Osteoblast (primary cell): ENCODE data around the gene CFAP77. TPM values are rescaled to one million over a fixed set of nuclear protein-coding genes. Genes with fewer than 3 reads are reported as not detected.

Experiments
- DNase-seq: peaks from one replicate; pipeline ENCODE4 v3.0.0; 2011; ENCODE audit warnings: low spot score, mixed read lengths; ENCODE audit not compliant: insufficient read length; ENCODE audit errors: missing footprints
- H2AFZ ChIP-seq: 2 replicates; pipeline ENCODE4 v1.6.0; 2011; ENCODE audit warnings: mild to moderate bottlenecking, low read length
- H3K27ac ChIP-seq: 2 replicates; pipeline ENCODE4 v1.5.1; 2011; ENCODE audit warnings: mild to moderate bottlenecking, low read depth, low read length, moderate library complexity
- H3K27me3 ChIP-seq: 2 replicates; pipeline ENCODE4 v1.6.0; 2012; ENCODE audit warnings: mild to moderate bottlenecking, control low read depth, inconsistent platforms, low read length, moderate library complexity; ENCODE audit not compliant: insufficient read depth
- H3K36me3 ChIP-seq: 2 replicates; pipeline ENCODE4 v1.5.1; 2011; ENCODE audit warnings: mild to moderate bottlenecking, low read length, control low read depth, moderate library complexity; ENCODE audit not compliant: insufficient read depth
- H3K4me1 ChIP-seq: 2 replicates; pipeline ENCODE4 v1.5.1; 2011; ENCODE audit warnings: mild to moderate bottlenecking, low read length, control low read depth, moderate library complexity; ENCODE audit not compliant: insufficient read depth
- H3K4me2 ChIP-seq: 2 replicates; pipeline ENCODE4 v1.6.0; 2011; ENCODE audit warnings: mild to moderate bottlenecking, low read length; ENCODE audit not compliant: insufficient read depth
- H3K4me3 ChIP-seq: fragments of 200-600 bp; sonication (generic); 3 replicates; pipeline ENCODE4 v1.5.1; 2012; ENCODE audit warnings: mild to moderate bottlenecking, low read length, inconsistent platforms; ENCODE audit not compliant: insufficient read depth
- H3K79me2 ChIP-seq: 2 replicates; pipeline ENCODE4 v1.6.0; 2012; ENCODE audit warnings: mild to moderate bottlenecking, low read length, control low read depth, inconsistent platforms; ENCODE audit not compliant: insufficient read depth
- H3K9me3 ChIP-seq: 2 replicates; pipeline ENCODE4 v1.5.1; 2011; ENCODE audit warnings: low read depth, low read length, control low read depth
- H4K20me1 ChIP-seq: 2 replicates; pipeline ENCODE4 v1.6.0; 2012; ENCODE audit warnings: mild to moderate bottlenecking, low read length, control low read depth; ENCODE audit not compliant: insufficient read depth
- total RNA-seq: library from RNA; depleted of rRNA; stranded (reverse); fragments of >200 nt; gene quantifications from 2 replicates; pipeline ENCODE4 v1.2.3, GENCODE V29; 2012
- TF ChIP-seq, protein P1 (sequence below): IDR thresholded peaks from 2 replicates; pipeline ENCODE4 v1.5.1; 2011; ENCODE audit warnings: mild to moderate bottlenecking, low read depth, low read length, moderate library complexity; ENCODE audit errors: extremely low read depth

CFAP77 gene
- total RNA-seq, 1 donor: 0.36 TPM

DNA sequence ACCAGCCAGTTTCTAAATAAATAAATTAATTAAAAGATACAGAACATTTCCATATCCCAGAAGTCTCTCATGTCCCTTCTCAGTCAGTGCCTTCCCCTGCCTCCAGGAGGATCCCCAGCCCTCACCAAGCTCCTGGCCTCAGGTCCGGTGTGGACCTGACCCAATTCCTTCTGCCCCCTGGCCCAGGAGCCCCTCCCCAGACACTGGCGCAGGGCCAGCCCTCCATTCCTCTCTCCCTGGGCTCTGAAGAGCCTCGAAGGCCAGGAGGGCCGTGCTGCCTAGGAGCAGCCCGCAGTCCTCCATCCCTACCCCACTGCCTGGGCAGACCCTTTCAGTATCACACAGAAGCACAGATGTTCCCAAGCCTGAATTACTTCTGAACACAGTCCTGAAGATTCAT is 110.6 kb downstream of the CFAP77 start:
- Histone ChIP-seq H3K79me2 (no peaks in the 10 kb centered on the region), H3K4me3 (no peak overlapping the region), H3K27me3 (peaks cover 27% of the 10 kb centered on the region), H3K27ac (no peak overlapping the region), H4K20me1 (no peaks in the 10 kb centered on the region), H3K36me3 (no peaks in the 10 kb centered on the region), H2AFZ (no peak overlapping the region), H3K4me1 (no peaks in the 10 kb centered on the region), H3K9me3 (no peaks in the 10 kb centered on the region), H3K4me2 (no peak overlapping the region)
- TF ChIP-seq, protein P1, sequence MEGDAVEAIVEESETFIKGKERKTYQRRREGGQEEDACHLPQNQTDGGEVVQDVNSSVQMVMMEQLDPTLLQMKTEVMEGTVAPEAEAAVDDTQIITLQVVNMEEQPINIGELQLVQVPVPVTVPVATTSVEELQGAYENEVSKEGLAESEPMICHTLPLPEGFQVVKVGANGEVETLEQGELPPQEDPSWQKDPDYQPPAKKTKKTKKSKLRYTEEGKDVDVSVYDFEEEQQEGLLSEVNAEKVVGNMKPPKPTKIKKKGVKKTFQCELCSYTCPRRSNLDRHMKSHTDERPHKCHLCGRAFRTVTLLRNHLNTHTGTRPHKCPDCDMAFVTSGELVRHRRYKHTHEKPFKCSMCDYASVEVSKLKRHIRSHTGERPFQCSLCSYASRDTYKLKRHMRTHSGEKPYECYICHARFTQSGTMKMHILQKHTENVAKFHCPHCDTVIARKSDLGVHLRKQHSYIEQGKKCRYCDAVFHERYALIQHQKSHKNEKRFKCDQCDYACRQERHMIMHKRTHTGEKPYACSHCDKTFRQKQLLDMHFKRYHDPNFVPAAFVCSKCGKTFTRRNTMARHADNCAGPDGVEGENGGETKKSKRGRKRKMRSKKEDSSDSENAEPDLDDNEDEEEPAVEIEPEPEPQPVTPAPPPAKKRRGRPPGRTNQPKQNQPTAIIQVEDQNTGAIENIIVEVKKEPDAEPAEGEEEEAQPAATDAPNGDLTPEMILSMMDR: no peak
- no peak for DNase-seq

DNA sequence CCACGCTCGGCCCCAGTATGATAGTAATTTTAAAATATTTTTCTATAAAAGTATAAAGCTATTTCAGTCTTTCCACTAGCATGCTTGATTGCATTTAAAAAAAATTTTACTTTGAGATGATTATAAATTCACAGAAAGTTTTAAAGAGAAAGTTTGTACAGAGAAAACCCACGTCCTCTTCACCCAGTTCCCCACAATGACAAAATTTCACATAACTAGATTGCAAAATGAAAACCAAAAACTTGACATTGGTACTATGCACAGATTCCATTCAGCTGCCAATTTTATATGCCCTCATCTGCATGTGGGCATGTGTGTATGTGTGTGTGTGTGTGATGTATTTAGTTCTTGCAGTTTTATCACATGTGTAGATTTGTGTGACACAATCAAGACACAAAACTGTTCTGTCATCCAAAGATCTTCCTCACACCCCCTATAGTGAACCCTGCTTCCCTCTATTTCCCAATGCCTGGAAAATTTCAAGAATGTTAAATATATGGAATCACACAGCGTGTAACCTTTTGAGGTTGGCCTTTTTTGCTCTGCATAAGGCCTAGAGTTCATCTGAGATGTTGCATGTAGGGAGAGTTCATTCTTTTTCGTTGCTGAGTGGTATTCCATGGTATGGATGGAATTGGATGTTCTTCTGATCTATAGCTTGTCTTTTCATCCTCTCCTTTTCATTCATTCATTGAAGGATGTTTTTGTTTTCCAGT is 115.5 kb downstream of the CFAP77 start:
- no peak overlapping the region for H3K4me3 ChIP-seq

DNA sequence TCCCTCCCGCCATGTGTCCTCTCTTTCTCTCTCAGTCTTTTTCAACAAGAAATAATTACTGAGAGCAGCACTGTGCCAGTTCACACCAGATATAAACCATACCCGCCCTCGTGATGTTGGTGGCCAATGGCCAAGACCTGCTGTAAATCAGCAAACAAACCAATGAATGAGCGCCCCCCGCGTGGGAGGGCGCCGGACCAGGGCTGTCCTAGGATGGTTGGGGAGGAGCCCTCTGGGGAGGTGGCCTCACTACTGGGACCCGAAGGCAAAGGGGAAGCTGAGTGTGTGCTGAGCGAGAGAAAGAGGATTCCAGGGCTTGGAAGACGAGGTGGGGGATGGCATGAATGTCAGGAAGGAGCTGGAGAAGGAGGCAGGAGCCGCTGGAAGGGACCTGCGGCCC is 121.2 kb downstream of the CFAP77 start:
- no peak overlapping the region for H2AFZ ChIP-seq
- no peaks in the 10 kb centered on the region for H3K4me1 ChIP-seq
- H3K36me3 ChIP-seq: no peaks in the 10 kb centered on the region
- H3K27ac ChIP-seq: no peak overlapping the region
- no peak overlapping the region for H3K4me2 ChIP-seq
- peaks cover 18% of the 10 kb centered on the region for H3K27me3 ChIP-seq
- TF ChIP-seq, protein P1: no peak
- no peaks in the 10 kb centered on the region for H3K79me2 ChIP-seq
- DNase-seq: no peak
- H3K9me3 ChIP-seq: peaks cover 4% of the 10 kb centered on the region
- no peak overlapping the region for H3K4me3 ChIP-seq
- H4K20me1 ChIP-seq: no peaks in the 10 kb centered on the region

More for the DNA sequence above, 115.5 kb downstream of the CFAP77 start:
- Histone ChIP-seq H3K4me2 (no peak overlapping the region), H3K36me3 (no peaks in the 10 kb centered on the region), H2AFZ (no peak overlapping the region), H4K20me1 (no peaks in the 10 kb centered on the region), H3K79me2 (no peaks in the 10 kb centered on the region), H3K27me3 (peaks cover 3% of the 10 kb centered on the region), H3K9me3 (no peaks in the 10 kb centered on the region), H3K27ac (no peak overlapping the region), H3K4me1 (no peaks in the 10 kb centered on the region)
- TF ChIP-seq, protein P1: no peak
- no peak for DNase-seq

DNA sequence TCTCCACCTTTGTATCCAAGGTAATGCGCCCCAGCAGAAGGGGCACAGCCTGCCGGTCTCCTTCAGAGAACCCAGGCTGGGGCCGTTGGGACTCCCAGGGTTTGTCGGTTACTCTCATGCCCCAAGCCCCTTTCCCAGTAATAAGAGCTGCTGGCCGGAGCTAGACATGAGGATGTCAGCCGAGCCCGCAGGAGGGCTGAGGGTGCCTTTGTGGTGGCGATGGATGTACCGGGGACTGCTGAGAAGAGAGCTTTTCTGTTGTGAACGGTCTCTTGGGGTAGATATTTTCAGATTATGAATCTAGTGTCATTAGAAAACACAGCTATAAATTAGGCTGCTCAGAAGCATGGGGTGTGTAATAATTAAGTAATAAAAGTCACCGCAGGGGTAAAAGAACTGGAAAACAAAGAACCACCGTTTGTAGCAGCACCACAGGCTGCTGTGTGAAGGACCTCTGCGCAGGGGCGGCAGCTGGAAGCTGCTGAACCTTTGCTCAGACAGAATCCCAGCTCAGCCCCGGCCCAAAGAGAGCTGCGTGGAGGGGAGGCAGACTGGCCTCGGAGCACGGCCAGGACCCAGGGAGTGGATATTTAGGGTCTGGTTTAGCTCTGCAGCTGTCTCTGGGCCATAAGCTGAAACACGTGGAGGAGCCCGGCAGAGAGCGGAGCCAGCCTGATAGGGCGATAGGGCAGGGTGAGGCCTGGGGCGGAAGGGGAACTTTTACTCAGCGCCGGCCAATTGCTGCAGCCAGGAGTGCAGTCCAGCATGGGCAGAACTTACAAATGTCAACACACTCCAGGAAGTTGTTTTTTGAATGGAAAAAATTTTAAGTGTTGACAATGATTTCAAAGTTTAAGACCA is 121.9 kb downstream of the CFAP77 start:
- H3K4me2 ChIP-seq: no peak overlapping the region
- no peak for DNase-seq
- H4K20me1 ChIP-seq: no peaks in the 10 kb centered on the region
- no peak overlapping the region for H2AFZ ChIP-seq
- TF ChIP-seq, protein P1: no peak
- H3K36me3 ChIP-seq: no peaks in the 10 kb centered on the region
- no peaks in the 10 kb centered on the region for H3K4me1 ChIP-seq
- H3K4me3 ChIP-seq: no peak overlapping the region
- H3K27ac ChIP-seq: no peak overlapping the region
- no peaks in the 10 kb centered on the region for H3K79me2 ChIP-seq
- peaks cover 18% of the 10 kb centered on the region for H3K27me3 ChIP-seq
- peaks cover 4% of the 10 kb centered on the region for H3K9me3 ChIP-seq
